ENCODE results near the gene SYMPK.

The SYMPK gene

GRCh38 chr19:45852145-45852750 lies 10.7 kb downstream of the SYMPK start:
- H3F3A ChIP-seq (ENCODE audit: insufficient read depth), result 0 out of 2 replicates have a peak, but pooled peaks cover 3% of the 10 kb centered on the region
- H4K20me1 ChIP-seq (ENCODE audit: low read depth, low read length), result no peaks in the 10 kb centered on the region
- H2AFZ ChIP-seq (ENCODE audit: low read depth, low read length, severe bottlenecking), result no peak overlapping the region
- no peak overlapping the region for H3K9ac ChIP-seq (ENCODE audit: low read length)
- H3K36me3 ChIP-seq (ENCODE audit: low read length), result peaks cover 10% of the 10 kb centered on the region; the same call in 1 of the 2 replicates
- H3K4me3 ChIP-seq (ENCODE audit: insufficient read depth, low read length, poor library complexity, severe bottlenecking), result no peak overlapping the region
- H3K27me3 ChIP-seq (ENCODE audit: low read length), result no peaks in the 10 kb centered on the region
- peaks cover 19% of the 10 kb centered on the region for H3K79me2 ChIP-seq (ENCODE audit: insufficient read depth, low read length)
- H3K27ac ChIP-seq (ENCODE audit: low read depth, low read length), result no peak overlapping the region
- H3K9me3 ChIP-seq (ENCODE audit: insufficient read depth, low read length), result no peaks in the 10 kb centered on the region
- no peak overlapping the region for H3K4me2 ChIP-seq (ENCODE audit: low read depth, low read length, poor library complexity, severe bottlenecking)
- H3K9me2 ChIP-seq (replicated peaks; ENCODE audit: insufficient read depth, low read length), result no peaks in the 10 kb centered on the region
- TF ChIP-seq CTCF (IDR thresholded peaks at IDR 0.05; ENCODE audit: insufficient read depth, low read length, poor library complexity, severe bottlenecking) (no peak), EZH2phosphoT487 (conservative IDR thresholded peaks at IDR 0.05; ENCODE audit: low read length) (no peak)

- H3K9me2 ChIP-seq (replicated peaks; ENCODE audit: insufficient read depth, low read length), result no peaks in the 10 kb centered on the region
- no peaks in the 10 kb centered on the region for H3K9me3 ChIP-seq (ENCODE audit: insufficient read depth, low read length)
- H3F3A ChIP-seq (ENCODE audit: insufficient read depth), result no peaks in the 10 kb centered on the region
- H4K20me1 ChIP-seq (ENCODE audit: low read depth, low read length), result no peaks in the 10 kb centered on the region
- no peaks in the 10 kb centered on the region for H3K27me3 ChIP-seq (ENCODE audit: low read length)
- no peak overlapping the region for H3K9ac ChIP-seq (ENCODE audit: low read length)
- H2AFZ ChIP-seq (ENCODE audit: low read depth, low read length, severe bottlenecking), result no peak overlapping the region
- no peak overlapping the region for H3K4me2 ChIP-seq (ENCODE audit: low read depth, low read length, poor library complexity, severe bottlenecking)
- H3K36me3 ChIP-seq (ENCODE audit: low read length), result peaks cover 25% of the 10 kb centered on the region
- H3K79me2 ChIP-seq (ENCODE audit: insufficient read depth, low read length), result no peaks in the 10 kb centered on the region
- no peak overlapping the region for H3K4me3 ChIP-seq (ENCODE audit: insufficient read depth, low read length, poor library complexity, severe bottlenecking)
- no peak overlapping the region for H3K27ac ChIP-seq (ENCODE audit: low read depth, low read length)
- TF ChIP-seq EZH2phosphoT487 (conservative IDR thresholded peaks at IDR 0.05; ENCODE audit: low read length) (no peak), CTCF (IDR thresholded peaks at IDR 0.05; ENCODE audit: insufficient read depth, low read length, poor library complexity, severe bottlenecking) (no peak)
Measured at GRCh38 chr19:45848922-45849321, 14.0 kb downstream of the SYMPK start.

- H3K27me3 ChIP-seq (ENCODE audit: low read length), result no peaks in the 10 kb centered on the region
- H3K36me3 ChIP-seq (ENCODE audit: low read length), result peaks cover 27% of the 10 kb centered on the region
- H3K9me2 ChIP-seq (replicated peaks; ENCODE audit: insufficient read depth, low read length), result no peaks in the 10 kb centered on the region
- no peak overlapping the region for H3K4me2 ChIP-seq (ENCODE audit: low read depth, low read length, poor library complexity, severe bottlenecking)
- no peak for TF ChIP-seq CTCF (IDR thresholded peaks at IDR 0.05; ENCODE audit: insufficient read depth, low read length, poor library complexity, severe bottlenecking)
- TF ChIP-seq EZH2phosphoT487 (conservative IDR thresholded peaks at IDR 0.05; ENCODE audit: low read length), result no peak
- no peaks in the 10 kb centered on the region for H4K20me1 ChIP-seq (ENCODE audit: low read depth, low read length)
- H3K4me3 ChIP-seq (ENCODE audit: insufficient read depth, low read length, poor library complexity, severe bottlenecking), result no peak overlapping the region
- H2AFZ ChIP-seq (ENCODE audit: low read depth, low read length, severe bottlenecking), result no peak overlapping the region
- no peak overlapping the region for H3K9ac ChIP-seq (ENCODE audit: low read length)
- H3K9me3 ChIP-seq (ENCODE audit: insufficient read depth, low read length), result no peaks in the 10 kb centered on the region
- H3K27ac ChIP-seq (ENCODE audit: low read depth, low read length), result no peak overlapping the region
- H3K79me2 ChIP-seq (ENCODE audit: insufficient read depth, low read length), result no peaks in the 10 kb centered on the region
- H3F3A ChIP-seq (ENCODE audit: insufficient read depth), result no peaks in the 10 kb centered on the region
Measured at GRCh38 chr19:45847663-45848062, 15.3 kb downstream of the SYMPK start.
